ENCODE results near the gene CLNK.
"Not testable (repeated sequence)": the region's sequence is repeated elsewhere in the genome, so short reads cannot be mapped to it uniquely, and the experiment has no call there.

CLNK gene

DNA sequence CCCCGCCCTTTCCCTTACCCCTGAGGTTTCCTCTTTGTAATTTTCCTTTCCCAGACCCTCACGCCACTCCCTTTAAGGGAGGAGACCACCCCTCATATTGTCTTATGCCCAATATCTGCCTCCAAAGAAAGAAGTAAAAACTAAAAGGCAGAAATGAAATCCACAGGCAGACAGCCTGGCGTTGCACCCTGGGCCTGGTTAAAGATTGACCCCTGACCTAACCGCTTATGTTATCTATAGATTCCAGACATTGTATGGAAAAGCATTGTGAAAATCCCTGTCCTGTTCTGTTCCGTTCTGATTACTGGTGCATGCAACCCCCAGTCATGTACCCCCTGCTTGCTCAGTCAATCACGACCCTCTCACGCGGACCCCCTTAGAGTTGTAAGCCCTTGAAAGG, 110.0 kb downstream of the CLNK start:
- DNase-seq: not testable (repeated sequence)

DNA sequence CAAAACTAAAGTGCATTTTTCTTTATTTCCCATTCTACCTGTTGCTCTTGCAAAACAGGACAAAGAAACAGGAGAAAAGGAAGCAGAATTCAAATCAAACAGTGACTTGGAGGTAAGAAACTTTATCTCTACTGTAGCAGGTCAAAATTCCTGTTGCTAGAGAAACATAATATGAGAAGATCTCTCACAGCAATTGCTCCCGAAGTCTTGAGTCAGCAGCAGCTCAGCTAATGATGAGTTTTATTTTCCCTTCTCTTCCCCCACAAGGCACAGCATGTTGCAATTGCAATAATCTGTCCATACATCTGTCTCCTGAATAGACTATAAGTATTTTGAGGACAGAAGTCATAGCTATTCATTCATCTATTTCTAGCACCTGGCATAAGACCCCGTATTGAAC, 112.7 kb downstream of the CLNK start:
- no peak for DNase-seq

GRCh38 chr4:10569491-10569890, 115.1 kb downstream of the CLNK start:
- DNase-seq: no peak

GRCh38 chr4:10567766-10568165, 116.8 kb downstream of the CLNK start:
- DNase-seq: no peak

DNA sequence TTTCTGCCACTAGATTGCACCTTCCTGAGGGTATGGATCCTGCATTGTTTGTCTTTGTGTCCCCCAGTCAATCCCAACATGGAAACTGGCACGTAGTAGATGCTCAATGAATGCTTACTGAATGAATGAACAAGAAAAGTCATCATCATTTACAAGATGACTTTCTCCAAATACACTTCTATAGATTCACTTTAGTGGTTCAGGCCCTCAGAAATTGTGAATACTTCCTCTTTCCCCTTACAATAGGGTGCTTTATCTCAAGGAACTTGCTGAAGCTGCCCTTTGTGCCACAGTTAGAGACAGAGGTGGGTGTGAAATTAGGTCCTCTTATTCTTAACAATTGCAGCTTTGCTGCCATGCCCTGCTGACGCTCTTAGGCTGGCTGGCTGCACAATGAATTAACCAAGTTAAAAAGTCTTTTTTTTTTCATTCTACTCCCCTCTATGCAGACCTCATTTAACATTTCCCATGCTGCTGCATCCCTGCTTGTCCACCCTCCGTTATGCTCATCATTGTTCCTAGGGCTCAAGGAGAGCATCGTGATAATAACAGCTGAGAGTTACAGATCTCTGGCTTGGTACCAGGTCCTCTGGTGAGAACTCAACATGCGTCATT, 119.3 kb downstream of the CLNK start:
- no peak for DNase-seq

DNA sequence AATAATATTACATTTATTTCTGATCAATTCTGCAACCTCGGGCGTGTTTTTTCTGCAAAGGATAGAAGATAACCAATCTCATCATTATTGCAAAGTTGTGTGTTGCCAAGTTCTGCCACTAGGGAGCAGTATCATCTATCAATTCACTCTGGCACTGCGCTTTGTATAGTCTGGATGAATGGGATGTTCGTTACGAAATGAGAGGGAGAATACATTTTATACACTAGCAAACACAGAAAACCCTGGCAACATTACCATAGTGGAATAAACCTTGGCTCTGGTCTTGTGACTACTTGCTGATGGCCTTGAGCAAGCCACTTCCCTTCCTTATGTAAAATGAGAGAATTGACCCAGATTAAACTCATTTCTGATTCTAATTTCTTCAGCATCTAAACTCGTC, 129.9 kb downstream of the CLNK start:
- no peak for DNase-seq

DNA sequence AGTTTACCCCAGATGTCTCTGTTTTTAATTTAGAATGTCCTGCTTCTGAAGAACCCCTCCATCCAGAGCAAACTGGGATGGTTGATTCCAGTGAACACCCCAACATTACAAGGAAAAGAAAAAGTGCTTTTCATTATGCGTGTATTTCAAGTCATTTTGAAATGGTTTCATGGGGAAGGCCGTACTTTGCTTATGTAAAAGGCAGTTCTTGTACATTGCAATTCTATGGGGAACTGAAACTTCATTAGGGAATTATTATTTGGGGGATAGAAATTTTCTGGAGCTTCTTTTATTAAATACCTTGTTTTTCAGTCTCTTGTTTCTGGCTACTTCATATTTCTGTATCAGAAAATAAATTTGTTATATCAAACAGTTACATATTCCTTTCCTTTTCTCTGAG, 130.4 kb downstream of the CLNK start:
- no peak for DNase-seq

DNA sequence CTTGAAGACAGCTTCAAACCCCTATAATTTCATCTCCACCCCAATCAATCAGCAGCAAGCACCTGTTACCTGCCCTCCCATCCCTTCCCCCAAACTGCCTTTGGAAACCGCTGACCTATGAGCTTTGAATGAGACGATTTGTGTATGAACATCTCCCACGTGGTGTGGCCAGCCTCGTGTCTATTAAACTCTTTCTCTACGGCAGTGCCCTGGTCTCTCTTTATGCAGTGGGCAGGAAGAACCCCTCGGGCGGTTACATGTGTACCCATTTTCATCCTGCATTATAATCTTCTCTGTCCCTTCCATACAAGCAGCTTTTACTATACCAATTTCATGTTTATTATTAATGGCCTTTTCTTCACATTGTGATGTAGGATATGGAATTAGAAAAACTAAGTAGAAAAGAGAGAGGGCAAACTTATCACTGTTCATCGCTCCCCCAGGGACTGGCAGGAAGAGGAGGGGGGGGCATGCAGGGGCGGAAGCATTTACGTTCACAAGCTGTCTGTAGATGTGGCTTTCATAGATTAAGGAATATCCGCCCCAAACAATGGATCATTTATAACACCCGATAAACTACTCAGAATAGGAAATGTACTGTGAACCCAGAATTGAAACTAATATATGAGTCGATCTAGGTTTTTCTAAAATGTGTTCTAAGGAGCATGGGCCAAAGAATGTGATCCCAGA, 131.8 kb downstream of the CLNK start:
- no peak for DNase-seq

GRCh38 chr4:10535912-10536311, 148.7 kb downstream of the CLNK start:
- no peak for DNase-seq

DNA sequence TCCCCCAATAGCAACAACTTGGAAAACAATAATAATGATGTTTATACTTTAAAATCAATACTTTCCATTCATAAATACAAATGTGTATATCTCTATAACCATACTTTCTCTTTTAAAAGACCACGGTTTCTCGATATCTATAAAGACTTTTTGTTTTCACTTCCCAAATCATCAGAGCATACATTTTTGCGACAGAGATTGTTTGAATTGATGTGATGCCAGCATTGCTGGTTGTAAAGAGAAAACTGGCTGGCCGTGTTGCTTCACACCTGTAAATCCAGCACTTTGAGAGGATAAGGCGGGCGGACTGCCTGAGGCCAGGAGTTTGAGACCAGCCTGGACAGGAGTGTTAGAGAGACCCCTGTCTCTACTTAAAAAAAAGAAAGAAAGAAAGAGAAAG, 149.7 kb downstream of the CLNK start:
- DNase-seq: no peak

DNA sequence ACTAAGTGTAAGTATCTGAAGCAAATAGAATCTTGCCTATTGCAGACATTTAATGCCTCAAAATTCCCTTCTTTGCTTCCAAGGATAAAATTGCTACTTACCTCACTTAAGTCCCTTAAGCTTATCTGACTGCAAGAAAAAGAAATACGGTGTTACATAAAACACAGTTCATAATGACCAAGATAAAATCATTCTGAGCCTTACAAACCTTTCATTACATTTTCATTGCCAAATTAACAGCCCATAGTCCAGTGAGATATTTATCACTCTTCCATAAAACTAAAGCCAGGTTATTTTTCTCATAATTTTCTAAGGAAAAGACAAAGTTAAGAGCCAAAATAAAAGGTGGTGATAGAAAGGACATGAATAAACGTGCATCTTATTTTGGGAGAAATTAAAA, 152.4 kb downstream of the CLNK start:
- no peak for DNase-seq

DNA sequence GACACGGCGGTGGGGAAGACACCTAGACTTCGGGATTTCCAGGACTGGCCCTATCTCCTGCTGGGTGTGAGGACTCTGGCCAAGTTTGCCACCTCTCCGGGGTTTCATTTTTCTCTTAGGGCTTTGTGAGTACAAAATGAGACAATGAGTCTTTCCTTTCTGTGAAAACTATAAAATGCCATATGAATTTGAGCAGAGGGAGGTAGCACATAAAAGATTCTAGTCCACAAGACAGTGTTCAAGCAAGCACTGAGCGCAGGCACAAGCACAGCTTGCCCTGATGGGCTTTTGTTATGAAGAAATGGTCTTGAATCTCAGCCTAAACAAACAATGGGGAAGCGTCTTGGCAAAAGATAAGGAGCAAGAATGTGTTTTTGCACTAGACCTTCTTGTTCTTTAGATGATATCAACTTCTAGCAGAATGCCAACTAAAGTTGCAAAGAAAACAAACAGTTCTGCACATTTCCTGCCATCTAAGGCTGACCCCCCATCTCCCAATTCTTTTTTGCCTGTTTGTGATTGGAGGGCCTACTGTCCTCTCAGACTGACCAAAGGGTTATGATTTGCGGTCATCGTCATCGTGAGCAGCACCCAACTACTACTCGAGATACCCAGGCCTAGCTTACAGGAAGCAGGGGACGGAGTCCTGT, 154.3 kb downstream of the CLNK start:
- no peak for DNase-seq

GRCh38 chr4:10529291-10530136, 155.1 kb downstream of the CLNK start:
- DNase-seq: no peak

GRCh38 chr4:10527438-10527837, 157.1 kb downstream of the CLNK start:
- no peak for DNase-seq

GRCh38 chr4:10526429-10527222, 157.9 kb downstream of the CLNK start:
- no peak for DNase-seq

GRCh38 chr4:10524196-10524833, 160.3 kb downstream of the CLNK start:
- no peak for DNase-seq

DNA sequence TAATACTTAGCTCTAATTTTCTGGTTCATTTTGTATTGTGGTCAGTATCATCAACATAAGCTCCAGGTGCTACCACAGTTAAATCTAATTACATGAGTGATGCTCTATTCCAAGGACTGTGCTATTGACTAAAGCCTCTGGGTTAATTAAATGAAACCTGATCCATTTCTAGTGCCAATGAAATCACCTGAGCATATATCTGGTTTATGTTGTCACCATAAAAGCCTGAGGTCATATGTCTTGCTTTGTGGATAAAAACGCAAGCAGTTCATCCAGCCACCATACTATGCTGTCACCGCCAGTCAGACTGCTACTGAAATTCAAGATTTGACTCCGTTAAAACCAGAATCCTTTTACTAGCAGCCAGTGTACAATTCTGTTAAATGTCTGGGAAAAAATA, 163.1 kb downstream of the CLNK start:
- DNase-seq: no peak

- no peak for DNase-seq
Observed at GRCh38 chr4:10509733-10510132, 174.8 kb downstream of the CLNK start.

- no peak for DNase-seq
Observed at GRCh38 chr4:10506077-10506476, 178.5 kb downstream of the CLNK start.

- no peak for DNase-seq
Observed at GRCh38 chr4:10504570-10505179, 179.9 kb downstream of the CLNK start.

DNA sequence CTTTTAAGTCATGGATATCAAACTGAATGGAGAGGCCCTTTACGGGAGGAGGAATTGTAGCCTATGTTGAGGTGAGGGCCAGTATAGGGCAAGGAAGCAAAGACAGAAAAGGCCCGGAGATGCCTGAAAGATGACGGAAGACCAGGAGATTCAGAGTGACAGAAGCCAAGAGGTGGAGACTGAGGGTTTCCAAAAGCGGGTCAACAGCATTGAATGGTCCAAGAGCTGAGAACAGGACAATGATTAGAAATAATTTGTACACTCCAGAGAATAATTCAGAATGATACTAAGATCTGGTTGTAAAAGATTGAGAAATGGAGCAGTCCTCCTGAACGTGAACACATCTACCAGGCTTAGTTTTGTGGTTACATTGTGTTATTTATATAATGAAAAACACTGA, 181.9 kb downstream of the CLNK start:
- DNase-seq: no peak

- no peak for DNase-seq
Observed at GRCh38 chr4:10500776-10501175, 183.8 kb downstream of the CLNK start.

All from GOT3 (cell line).